ENCODE results near the gene SNED1. TPM values are rescaled to one million over a fixed set of nuclear protein-coding genes. Genes with fewer than 3 reads are reported as not detected.

SNED1 gene
- total and polyA plus RNA-seq, 9 of the 15 experiments (the other 6 are each of a cell fraction or from before 2014, with no cell fraction given) = 0.03 to 0.07 (median 0.05) TPM; not detected in 5

- TF ChIP-seq ZC3H4 (CRISPR knock-in tag; IDR thresholded peaks at IDR 0.05; ENCODE audit: borderline replicate concordance) (no peak), NFIC (IDR thresholded peaks at IDR 0.05) (no peak), MAZ (CRISPR knock-in tag; conservative IDR thresholded peaks at IDR 0.05 in 1 of 2, IDR thresholded peaks at IDR 0.05 in 1 of 2) (no peak), ADNP (tag; IDR thresholded peaks at IDR 0.05) (no peak), ZNF584 (CRISPR knock-in tag; IDR thresholded peaks at IDR 0.05; ENCODE audit: low read depth) (no peak), RBFOX2 (IDR thresholded peaks at IDR 0.05; ENCODE audit: low read depth, low read length) (no peak), SRSF3 (IDR thresholded peaks at IDR 0.05; ENCODE audit: insufficient read depth, low read length) (no peak), C11orf30 (IDR thresholded peaks at IDR 0.05; ENCODE audit: low read depth) (no peak)
Observed at GRCh38 chr2:241122376-241123002, 124.1 kb downstream of the SNED1 start (continued).

GRCh38 chr2:241123816-241124536 is 125.6 kb downstream of the SNED1 start:
- 70% methylated on average over 4 of the region's 16 CpGs for WGBS (ENCODE audit: insufficient coverage, low coverage, missing lambda C conversion rate)
- H3K4me2 ChIP-seq (ENCODE audit: insufficient read depth, low read length) = no peak overlapping the region
- POLR2A ChIA-PET = no interaction called here
- no TSS peak for BruUV-seq (replicated peaks)
- no peak overlapping the region; a peak in 1 of 4 replicates for H3K9ac ChIP-seq (ENCODE audit: insufficient read depth in 1 of 2, low read depth in 2 of 2, low read length in 2 of 2)
- no peaks in the 10 kb centered on the region; a peak in 1 of 5 replicates for H3K4me1 ChIP-seq (replicated peaks in 1 of 2; ENCODE audit: control insufficient read depth in 2 of 2, insufficient read depth in 2 of 2, low read length in 2 of 2)
- CTCF ChIA-PET (ENCODE audit: low intra/inter-chr PET ratio) = no interaction called here
- H3K36me3 ChIP-seq (ENCODE audit: control insufficient read depth, insufficient read depth, low read length) = peaks cover 19% of the 10 kb centered on the region; the same call in 1 of the 3 replicates
- H3K27ac ChIP-seq (ENCODE audit: extremely low read depth, low read depth, low read length) = no peak overlapping the region
- no peaks in the 10 kb centered on the region for H3K79me2 ChIP-seq (ENCODE audit: control insufficient read depth, insufficient read depth, low read length)
- FAIRE-seq (no peak), ATAC-seq (no peak), DNase-seq (ENCODE audit: extremely low read depth in 1 of 4, low spot score in 3 of 4) (no peak)
- intact Hi-C loops (cut with micrococcal nuclease) (no loop called here), in situ Hi-C loops (cut with MboI) (no loop called here)
- H3K9me1 ChIP-seq (ENCODE audit: control insufficient read depth, insufficient read depth, low read length) = no peaks in the 10 kb centered on the region
- no peaks in the 10 kb centered on the region for H3K27me3 ChIP-seq (ENCODE audit: control insufficient read depth in 2 of 2, insufficient read depth in 2 of 2, low read length in 2 of 2)
- no peaks in the 10 kb centered on the region for H3K9me3 ChIP-seq (replicated peaks; ENCODE audit: control insufficient read depth, insufficient read depth, low read depth, low read length)
- no peaks in the 10 kb centered on the region for H4K20me1 ChIP-seq (replicated peaks; ENCODE audit: control insufficient read depth, insufficient read depth, low read length)
- no peak overlapping the region for H2AFZ ChIP-seq (ENCODE audit: low read depth, low read length)
- H3K4me3 ChIP-seq = no peak overlapping the region
- no peak for TF ChIP-seq ESRRB (CRISPR knock-in tag; IDR thresholded peaks at IDR 0.05; ENCODE audit: borderline replicate concordance)
- no peak for TF ChIP-seq HNRNPK (IDR thresholded peaks at IDR 0.05; ENCODE audit: low read depth, low read length, poor library complexity, severe bottlenecking)
- no peak for TF ChIP-seq CBX5 (IDR thresholded peaks at IDR 0.05; ENCODE audit: borderline replicate concordance, low read depth)
- no peak for TF ChIP-seq EHMT2 (IDR thresholded peaks at IDR 0.05)
- TF ChIP-seq SMARCC2 (IDR thresholded peaks at IDR 0.05; ENCODE audit: low read depth) = no peak
- TF ChIP-seq MEIS2 (IDR thresholded peaks at IDR 0.05; ENCODE audit: partially characterized antibody) = no peak
- no peak for TF ChIP-seq HES1 (IDR thresholded peaks at IDR 0.05; ENCODE audit: low read depth)
- TF ChIP-seq DIDO1 (tag; IDR thresholded peaks at IDR 0.05; ENCODE audit: low read depth) = no peak
- no peak for TF ChIP-seq NFRKB (IDR thresholded peaks at IDR 0.05; ENCODE audit: low read depth)
- no peak for TF ChIP-seq RFX5 (IDR thresholded peaks at IDR 0.05; ENCODE audit: low read depth, low read length)
- no peak for TF ChIP-seq ZNF76 (CRISPR knock-in tag; IDR thresholded peaks at IDR 0.05; ENCODE audit: borderline replicate concordance)
- no peak for TF ChIP-seq DNMT1 (IDR thresholded peaks at IDR 0.05)
